GM18498 (cell line): Measurements from ENCODE around the gene SLC17A7.
"Not testable (repeated sequence)": the region's sequence is repeated elsewhere in the genome, so short reads cannot be mapped to it uniquely, and the experiment has no call there.

Source experiments
- ATAC-seq: cut with Tn5 transposase; IDR thresholded peaks from one replicate; pipeline ENCODE4 v1.9.1; 2021; ENCODE audit warnings: mild to moderate bottlenecking, moderate library complexity; ENCODE audit not compliant: unreplicated experiment

SLC17A7 gene

GRCh38 chr19:49441210-49441959 lies at the start of gene SLC17A7:
SLC17A7 (minus strand) TSS chr19:49441527; CDS start chr19:49441379, 148 bp downstream.
- no peak for ATAC-seq

- ATAC-seq: no peak
Measured at GRCh38 chr19:49490287-49491029, 49.1 kb upstream of the SLC17A7 start.

DNA sequence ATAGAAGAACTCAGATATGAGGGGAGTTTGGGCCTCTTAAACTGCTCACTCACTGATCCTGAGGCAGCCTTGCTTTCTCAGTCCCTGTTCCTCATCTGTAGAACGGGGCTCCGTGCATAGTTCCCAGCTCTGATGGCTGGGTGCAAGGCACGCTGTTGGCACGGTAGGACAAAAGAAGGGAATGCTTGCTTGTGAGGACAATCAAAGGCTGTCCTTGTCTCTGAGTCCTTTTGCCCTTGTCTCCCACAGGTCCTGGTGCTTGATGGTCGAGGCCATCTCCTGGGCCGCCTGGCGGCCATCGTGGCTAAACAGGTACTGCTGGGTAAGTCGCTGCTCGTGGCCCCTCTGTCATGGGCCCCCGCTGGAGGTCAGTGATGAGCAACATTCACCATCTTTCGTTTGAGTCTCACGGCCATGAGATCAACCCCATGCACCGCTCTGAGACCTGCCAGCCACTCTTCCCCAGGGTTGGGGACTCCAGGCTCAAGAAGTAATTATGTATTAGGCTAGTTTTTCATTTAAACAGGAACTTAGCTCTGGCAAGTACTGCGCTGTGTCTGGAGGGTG lies 48.4 kb upstream of the SLC17A7 start:
- no peak for ATAC-seq

DNA sequence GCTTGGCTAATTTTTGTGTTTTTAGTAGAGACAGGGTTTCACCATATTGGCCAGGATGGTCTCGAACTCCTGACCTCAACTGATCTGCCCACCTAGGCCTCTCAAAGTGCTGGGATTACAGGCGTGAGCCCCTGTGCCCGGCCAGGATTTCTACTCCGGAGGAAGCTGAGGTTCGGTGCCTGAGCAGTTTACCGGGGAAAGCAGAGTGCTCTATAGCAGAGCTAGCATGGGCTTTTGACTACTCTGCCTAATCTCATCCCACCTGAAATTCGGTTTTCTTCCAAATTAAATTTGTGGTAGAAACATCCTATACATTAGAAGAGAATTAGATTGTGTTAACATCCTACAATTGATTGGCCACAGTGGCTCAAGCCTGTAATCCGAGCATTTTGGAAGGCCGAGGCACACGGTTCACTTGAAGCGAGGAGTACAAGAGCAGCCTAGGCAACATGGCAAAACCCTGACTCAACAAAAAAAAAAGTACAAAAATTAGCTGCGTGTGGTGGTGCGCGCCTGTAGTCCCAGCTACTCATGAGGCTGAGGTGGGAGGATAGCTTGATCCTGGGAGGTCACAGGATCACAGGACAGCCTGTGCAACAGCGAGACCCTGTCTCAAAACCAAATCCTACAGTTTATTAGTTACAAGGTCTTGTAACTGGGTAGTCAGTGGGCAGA lies 47.7 kb upstream of the SLC17A7 start:
- ATAC-seq: no peak

- ATAC-seq: no peak
Measured at GRCh38 chr19:49488046-49488862, 46.9 kb upstream of the SLC17A7 start.

- ATAC-seq: peak; percentile 85
Measured at GRCh38 chr19:49487277-49488045, 46.1 kb upstream of the SLC17A7 start, which contains the start of gene RPL13A. RPL13A (plus strand) TSS chr19:49487608; CDS start chr19:49487630, 22 bp downstream.

- no peak for ATAC-seq
Measured at GRCh38 chr19:49486710-49487276, 45.5 kb upstream of the SLC17A7 start.

GRCh38 chr19:49486232-49486631 lies 44.9 kb upstream of the SLC17A7 start:
- no peak for ATAC-seq

- no peak for ATAC-seq
Measured at GRCh38 chr19:49481020-49481683, 39.8 kb upstream of the SLC17A7 start.

GRCh38 chr19:49479975-49480628 lies 38.8 kb upstream of the SLC17A7 start:
- no peak for ATAC-seq

- ATAC-seq: no peak
Measured at GRCh38 chr19:49475995-49476880, 34.9 kb upstream of the SLC17A7 start.

DNA sequence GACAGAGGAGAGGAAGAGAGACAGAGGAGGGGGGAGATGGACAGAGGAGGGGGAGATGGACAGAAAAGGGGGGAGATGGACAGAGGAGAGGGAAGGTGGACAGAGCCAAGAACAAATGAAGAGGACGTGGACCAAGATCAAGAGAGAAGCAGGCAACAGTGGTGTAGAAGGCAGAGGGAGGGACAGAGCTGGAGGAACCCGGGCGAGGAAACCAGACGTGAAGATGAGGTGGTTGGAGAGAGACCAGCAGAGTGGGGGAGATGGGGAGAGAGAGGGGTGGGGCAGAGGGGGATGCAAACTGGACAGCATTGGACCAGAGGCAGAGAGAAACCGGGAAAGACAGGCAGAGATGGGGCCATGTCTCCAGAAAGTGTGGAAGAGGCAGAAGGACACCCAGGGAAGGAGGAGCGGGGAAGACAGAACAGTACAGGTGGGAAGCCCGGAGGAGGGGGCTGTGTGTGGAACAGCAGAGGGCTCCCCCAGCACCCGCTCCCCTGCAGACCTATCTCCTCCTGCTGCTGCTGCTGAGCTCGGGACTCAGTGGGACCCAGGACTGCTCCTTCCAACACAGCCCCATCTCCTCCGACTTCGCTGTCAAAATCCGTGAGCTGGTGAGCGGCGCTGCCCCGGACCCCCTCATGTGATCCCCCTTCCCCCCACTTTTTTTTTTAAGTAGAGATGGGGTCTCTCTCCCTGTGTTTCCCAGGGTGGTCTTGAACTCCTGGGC lies 34.0 kb upstream of the SLC17A7 start:
- ATAC-seq: no peak

DNA sequence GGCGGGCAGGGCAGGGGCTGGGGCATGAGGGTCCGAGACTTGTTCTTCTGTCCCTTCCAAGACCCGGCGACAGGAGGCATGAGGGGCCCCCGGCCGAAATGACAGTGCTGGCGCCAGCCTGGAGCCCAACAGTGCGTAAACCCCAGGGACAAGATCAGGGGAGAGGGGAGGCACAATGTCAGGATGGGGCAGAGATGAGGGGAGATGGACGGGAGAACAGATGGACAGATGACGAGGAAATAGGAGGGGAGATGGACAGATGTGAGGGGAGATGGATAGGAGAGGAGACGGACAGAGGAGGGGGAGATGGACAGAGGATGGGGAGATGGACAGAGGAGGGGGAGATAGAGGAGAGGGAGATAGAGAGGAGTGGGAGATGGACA lies 33.2 kb upstream of the SLC17A7 start:
- ATAC-seq: peak; percentile 1

DNA sequence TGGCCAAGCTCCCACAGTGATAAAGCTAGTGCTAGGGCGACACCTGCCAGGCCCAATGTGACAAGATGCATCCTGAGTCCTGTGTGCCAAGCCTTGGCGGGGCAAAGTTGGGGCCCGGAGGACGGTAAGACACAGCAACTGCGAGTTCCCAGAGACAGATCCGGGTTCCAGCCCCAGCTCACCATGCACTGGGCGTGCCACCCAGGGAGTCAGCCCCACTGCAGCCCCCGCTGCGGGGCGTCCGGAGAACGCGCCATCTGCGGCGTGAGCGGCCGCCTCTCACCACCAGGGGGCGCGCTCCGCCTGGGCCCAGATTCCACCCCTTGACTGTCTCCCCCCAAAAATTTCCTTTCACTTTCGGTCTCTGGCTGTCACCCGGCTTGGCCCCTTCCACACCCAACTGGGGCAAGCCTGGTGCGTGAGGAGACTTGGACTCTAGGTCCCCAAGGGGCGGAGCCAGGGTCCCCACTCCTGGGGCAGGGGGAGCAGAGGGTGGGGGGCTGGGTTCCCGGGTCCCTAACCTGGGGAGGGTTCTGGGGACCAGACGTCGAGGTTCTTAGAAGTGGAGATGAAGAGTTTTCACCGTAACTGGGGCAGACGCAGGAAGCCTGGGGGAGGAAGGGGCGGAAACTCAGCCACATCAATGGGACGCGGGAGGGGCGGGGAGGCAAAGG lies 32.7 kb upstream of the SLC17A7 start, which contains the start of gene FLT3LG:
Gene FLT3LG (plus strand): TSS at position 348 of the 674 bp plus-strand sequence. CDS start 425 bp downstream, outside the sequence.
- peak; percentile 55 for ATAC-seq

GRCh38 chr19:49473501-49473867 lies 32.2 kb upstream of the SLC17A7 start:
- ATAC-seq: not testable (repeated sequence)

GRCh38 chr19:49472936-49473335 lies 31.6 kb upstream of the SLC17A7 start:
- no peak for ATAC-seq
